Stimulated activated CD4-positive, alpha-beta T cell treated with anti-CD3 and anti-CD28 coated beads, Interleukin-4, amount 100 ng/mL, for 24 hours (primary cell): Measurements from ENCODE around the gene ARHGAP1.

ENCODE experiments used
- DNase-seq: peaks from one replicate; pipeline ENCODE4 v3.0.0-alpha.2; 2020

Gene ARHGAP1

DNA sequence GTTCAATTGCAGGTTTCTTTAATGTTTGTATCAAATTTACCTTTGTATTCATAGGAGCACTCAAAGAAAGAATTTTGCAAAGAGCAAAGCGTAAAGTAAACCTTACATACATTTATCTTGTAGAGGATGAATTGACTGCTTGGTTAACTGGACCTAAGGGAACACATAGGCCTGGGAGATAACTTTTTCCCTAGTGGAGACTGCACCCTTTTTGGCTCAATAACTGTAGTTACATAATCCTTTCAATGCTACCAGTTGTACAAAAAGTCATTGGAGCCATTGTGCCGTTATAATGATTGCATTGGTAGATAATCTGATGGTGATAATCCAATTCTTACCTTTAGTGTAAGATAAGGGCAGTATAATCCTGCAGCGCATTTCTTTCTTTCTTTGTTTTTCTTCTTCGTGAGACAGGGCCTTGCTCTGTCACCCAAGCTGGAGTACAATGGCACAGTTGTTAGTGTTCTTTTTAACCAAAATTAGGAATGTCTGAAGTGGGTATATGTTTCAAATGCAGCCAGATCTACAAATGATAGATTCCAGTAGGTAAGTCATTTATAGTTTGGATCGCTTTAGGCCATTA is 64.8 kb downstream of the ARHGAP1 start:
- no peak for DNase-seq

DNA sequence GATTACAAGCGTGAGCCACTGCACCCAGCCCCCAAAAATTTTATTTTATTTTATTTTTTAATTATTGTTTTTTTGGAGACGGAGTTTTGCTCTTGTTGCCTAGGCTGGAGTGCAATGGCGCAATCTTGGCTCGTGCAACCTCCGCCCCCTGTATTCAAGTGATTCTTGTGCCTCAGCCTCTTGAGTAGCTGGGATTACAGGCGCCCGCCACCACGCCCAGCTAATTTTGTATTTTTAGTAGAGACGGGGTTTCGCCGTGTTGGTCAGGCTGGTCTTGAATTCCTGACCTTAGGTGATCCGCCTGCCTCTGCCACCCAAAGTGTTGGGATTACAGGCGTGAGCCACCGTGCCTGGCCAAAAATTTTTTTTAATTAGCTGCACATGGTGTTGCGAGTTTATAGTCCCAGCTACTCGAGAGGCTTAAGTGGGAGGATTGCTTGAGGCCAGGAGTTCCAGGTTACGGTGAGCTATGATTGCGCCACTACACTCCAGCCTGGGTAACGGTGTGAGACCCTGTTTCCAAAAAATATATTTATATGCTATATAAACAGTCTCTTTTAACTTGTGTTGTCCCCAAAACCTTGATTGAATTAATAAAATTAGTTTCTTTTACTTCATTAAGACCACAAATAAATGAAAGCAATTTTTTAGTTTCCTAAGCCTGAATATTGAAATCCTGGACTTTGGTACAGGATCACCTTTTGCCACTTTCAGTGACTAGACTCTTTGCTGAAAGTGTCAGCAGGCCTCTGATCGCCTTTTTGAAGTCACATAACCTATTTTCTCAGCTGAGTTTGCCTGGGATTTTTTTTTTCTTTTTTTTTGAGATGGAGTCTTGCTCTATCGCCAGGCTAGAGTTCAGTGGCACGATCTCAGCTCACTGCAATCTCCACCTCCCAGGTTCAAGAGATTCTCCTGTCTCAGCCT is 66.9 kb downstream of the ARHGAP1 start:
- DNase-seq: no peak

GRCh38 chr11:46632502-46632901 is 67.9 kb downstream of the ARHGAP1 start:
- no peak for DNase-seq

- DNase-seq: no peak
These were observed 68.7 kb downstream of the ARHGAP1 start for GRCh38 chr11:46631676-46632075.

- no peak for DNase-seq
These were observed 70.2 kb downstream of the ARHGAP1 start for GRCh38 chr11:46630237-46630636.

- DNase-seq: no peak
These were observed 71.5 kb downstream of the ARHGAP1 start for GRCh38 chr11:46628961-46629360.
